ENCODE results near the gene PARN.
A peak's percentile ranks its signal among the peaks of the same experiment; 100 is the strongest.
"Not testable (repeated sequence)": the region's sequence is repeated elsewhere in the genome, so short reads cannot be mapped to it uniquely, and the experiment has no call there.

PARN gene

GRCh38 chr16:14428043-14428442 lies 202.0 kb downstream of the PARN start:
- DNase-seq = no peak

GRCh38 chr16:14427371-14427948 lies 202.6 kb downstream of the PARN start:
- DNase-seq = no peak

- no peak for DNase-seq
Observed at GRCh38 chr16:14424595-14424994, 205.5 kb downstream of the PARN start.

DNA sequence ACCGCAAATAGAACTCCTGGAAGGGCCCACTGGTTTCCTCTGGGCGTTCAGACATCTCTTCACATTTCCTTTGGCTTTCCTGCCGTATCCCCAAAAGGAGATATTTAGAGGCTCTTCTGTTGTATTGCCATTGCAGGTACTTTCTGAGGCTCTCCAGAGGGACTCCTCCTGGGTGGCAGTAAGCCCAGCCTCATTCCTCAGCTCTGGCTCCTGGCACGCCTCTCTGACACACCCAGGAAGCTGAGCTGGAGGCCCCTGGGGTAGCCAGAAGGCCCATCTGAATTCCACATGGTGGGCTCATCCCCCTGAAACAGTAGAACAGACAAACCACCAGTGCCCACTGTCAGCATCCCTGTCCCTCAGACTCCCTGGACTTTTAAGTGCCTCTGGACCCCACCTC lies 206.7 kb downstream of the PARN start:
- DNase-seq = no peak

DNA sequence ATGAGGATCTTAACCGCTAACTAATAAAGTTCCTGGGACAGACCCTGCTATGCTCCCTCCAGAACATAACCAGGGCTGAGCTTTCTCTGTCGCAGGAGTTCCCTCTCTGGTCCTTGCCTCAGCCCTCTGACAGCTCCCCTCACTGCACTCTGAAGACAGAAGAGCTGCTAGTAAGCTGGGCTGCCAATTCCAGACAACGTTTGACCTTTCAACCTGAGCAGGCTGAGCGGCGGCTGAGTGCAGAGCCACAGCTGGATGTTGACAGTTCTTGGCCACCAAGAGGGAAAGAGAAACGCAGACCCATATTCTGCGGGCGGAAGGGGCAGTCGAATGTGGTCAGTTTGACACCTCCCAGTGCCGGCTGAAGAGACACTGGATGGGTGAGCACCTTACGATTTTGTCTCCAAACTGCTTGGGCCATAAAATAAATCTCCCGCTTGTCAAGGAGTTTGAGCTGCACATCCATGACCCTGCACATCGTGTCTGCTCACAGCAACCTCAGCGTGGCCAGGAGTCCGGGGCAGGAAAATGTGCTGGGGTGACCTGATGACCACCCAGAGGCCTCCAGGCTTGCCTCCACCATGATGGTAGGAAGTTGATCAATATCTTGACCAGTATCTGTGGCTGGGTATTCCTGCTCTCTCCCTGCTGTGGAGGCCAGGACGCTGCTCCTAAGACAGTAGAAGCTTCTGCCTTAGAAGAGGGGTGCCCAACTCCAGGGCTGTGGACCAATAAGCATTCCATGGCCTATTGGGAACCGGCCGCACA lies 209.2 kb downstream of the PARN start:
- DNase-seq = no peak

GRCh38 chr16:14420243-14420642 lies 209.8 kb downstream of the PARN start:
- DNase-seq = not testable (repeated sequence)

- DNase-seq = no peak
Observed at GRCh38 chr16:14419817-14420216, 210.2 kb downstream of the PARN start.

- no peak for DNase-seq
Observed at GRCh38 chr16:14418795-14419225, 211.2 kb downstream of the PARN start.

DNA sequence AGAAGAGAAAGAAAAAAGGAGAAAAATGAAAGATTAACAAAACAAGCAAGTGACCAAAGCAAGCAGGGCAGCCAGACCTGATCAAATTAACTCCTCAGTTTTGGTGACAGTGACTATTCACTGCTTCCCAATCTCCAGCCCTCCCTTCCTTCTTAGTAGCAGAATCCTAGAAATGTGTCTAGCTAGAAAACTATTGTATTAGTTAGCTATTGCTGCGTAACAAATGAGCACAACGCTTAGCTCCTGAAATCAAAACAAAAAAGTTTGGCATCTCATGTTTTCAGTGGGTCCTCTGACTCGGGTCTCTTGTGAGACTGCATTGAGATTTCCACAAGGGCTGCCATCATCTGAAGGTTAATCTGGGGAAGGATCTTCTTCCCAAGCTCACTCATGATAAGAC lies 213.9 kb downstream of the PARN start:
- no peak for DNase-seq

- DNase-seq = no peak
Observed at GRCh38 chr16:14415291-14415690, 214.8 kb downstream of the PARN start.

DNA sequence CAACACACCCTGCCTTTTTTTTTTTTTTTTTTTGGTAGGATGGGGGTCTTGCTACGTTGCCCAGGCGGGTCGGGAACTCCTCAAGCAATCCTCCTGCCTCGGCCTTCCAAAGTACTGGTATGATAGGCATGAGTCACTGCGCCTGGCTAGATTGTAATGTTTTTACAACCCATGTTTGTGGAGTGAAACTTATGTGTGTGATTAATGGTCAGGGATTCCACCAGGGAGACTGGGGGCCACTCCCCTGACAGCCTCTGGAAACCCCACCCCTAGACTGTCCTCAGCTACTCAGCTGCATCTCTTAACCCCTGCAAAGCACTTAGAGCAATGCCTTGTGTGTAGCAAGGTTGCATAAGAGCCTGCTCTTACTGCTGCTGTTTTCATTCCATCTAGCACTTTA lies 220.5 kb downstream of the PARN start:
- DNase-seq = no peak

GRCh38 chr16:14407786-14408399 lies 222.2 kb downstream of the PARN start:
- DNase-seq = no peak

DNA sequence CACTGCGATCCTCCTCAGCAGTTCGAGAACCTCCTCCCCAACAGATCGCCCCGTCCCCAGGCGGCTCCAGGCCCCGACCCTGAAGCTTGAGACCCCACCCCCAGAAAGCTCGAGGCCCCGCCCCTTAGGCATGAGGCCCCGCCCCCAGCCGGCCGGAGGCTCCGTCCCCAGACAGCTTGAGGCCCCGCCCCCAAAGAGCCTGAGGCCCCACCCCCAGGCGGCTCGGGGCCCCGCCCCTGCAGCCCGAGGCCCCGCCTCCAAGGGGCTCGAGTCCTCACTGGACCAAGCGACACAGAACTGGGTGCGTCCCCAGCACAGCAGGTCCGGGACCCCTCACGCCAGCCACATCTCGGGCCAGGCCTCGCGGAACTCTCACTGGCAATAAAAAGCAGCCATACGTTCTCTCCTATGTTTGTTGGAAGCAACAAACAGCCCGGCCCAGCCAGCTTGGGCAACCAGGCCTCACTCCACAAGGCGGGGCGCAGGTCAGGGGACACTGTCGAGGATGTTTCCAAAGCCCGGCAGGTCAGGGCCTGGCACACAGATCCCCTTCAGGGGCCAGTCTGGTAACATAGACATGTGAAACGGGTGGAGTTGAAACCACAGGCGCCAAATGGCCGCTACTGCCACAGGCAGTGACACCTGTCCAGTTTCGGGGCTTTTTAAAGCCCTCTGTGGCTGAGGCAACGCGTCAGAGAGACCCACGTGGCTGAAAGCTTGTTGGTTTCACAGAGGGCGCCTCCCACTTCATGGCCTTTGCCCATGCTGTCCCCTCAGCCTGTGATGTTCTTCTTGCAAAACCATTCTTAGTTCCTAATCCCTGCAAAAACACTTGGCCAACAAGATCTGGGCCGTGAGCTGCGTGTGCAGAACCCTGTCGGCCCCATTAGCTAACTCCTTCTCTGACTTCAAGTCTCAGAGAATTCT lies 224.2 kb downstream of the PARN start:
- peak; percentile 21 for DNase-seq

DNA sequence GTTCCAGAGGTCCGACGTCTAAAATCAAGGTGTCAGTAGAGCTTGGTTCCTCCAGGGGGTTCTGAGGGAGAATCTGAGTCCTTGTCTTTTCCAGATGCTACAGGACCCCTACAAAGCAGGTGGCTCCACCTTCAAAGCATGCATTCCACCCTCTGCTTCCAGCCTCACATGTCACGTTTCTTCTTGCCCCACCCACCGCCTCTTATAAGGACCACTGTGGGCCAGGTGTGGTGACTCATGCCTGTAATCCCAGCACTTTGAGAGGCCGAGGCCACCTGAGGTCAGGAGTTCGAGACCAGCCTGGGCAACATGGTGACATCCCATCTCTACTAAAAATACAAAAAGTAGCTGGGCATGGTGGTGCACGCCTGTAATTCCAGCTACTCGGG lies 227.1 kb downstream of the PARN start:
- DNase-seq = not testable (repeated sequence)

DNA sequence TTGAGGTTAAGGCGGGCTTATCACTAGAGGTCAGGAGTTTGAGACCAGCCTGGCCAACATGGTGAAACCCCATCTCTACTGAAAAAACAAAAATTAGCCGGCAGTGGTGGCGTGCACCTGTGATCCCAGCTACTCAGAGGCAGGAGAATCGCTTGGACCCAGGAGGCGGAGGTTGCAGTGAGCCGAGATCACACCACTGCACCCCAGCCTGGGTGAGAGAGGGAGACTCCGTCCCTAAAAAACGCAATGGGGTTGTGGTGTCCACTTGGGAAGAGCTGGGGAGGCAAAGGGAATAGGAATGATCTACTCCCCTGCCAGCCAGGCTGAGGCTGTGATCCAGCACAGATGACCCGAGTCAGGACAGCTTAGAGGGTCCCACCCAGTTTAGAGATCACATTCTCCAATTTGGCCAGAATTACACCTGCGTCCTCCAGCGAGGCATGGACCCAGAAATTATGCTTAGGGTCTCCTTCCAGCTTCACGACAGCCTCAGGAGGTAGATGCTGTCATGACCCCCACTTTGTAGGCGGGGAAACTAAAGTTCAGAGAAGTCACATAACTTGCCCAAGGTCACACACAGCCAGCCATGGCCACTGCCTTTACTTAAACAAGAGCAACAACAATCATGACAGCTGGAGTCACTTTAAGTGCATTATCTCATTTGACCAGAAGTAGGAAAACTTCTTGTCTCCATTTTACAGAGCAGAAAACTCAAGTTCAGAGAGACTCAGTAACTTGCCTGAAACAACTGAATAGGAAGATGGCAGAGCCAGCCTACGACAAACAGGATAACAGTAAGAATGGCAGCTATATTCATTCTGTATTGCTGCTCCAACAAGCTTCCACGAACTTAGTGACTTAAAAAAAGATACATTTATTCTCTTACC lies 227.7 kb downstream of the PARN start:
- DNase-seq = not testable (repeated sequence)

DNA sequence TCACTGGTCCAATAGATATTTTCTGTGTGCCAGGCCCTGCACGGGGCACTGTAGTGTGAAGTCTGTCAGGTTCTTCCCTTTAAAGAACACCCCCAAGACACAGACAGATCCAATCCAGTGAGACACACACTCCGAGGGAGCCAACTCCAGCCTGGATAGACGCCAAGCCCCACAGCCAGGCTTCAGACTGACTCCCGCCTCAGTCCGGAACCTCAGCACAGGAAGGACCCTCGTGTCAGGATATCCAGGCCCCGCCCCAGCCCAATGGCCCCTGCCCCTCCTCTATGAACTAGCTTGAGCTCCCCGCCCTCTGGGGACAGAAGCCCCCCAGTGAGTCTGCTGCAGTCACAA lies 228.4 kb downstream of the PARN start:
- not testable (repeated sequence) for DNase-seq

DNA sequence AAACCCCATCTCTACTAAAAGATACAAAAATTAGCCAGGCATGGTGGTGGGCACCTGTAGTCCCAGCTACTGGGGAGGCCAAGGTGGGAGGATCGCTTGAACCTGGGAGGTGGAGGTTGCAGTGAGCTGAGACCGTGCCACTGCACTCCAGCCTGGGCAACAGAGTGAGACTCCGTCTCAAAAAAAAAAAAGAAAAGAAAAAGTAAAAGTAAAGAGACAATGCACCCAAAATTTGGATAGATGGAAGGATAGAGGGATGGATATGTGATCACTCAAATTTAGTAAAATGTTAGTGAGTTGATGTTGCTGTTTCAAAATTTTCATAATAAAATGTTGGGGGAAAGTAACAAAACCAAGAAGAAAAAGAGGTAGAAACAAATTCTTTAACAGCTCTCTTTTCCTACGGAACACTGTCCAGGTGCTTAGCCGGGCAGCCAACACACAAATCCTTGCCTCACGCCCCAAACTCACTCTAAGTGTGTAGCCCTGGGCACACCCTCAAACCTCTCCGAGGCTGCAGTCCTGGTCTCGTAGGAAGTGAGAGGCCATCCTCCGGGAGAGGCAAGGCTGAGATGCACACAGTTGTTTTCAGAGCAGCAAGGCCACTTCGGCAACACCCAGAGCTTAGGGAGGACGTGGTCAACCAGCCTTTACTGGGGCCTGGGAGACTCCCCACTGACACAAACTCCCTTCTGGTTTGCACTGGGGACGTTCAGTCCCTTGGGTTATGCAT lies 228.9 kb downstream of the PARN start:
- DNase-seq = not testable (repeated sequence)

- no peak for DNase-seq
Observed at GRCh38 chr16:14400285-14400977, 229.6 kb downstream of the PARN start.

DNA sequence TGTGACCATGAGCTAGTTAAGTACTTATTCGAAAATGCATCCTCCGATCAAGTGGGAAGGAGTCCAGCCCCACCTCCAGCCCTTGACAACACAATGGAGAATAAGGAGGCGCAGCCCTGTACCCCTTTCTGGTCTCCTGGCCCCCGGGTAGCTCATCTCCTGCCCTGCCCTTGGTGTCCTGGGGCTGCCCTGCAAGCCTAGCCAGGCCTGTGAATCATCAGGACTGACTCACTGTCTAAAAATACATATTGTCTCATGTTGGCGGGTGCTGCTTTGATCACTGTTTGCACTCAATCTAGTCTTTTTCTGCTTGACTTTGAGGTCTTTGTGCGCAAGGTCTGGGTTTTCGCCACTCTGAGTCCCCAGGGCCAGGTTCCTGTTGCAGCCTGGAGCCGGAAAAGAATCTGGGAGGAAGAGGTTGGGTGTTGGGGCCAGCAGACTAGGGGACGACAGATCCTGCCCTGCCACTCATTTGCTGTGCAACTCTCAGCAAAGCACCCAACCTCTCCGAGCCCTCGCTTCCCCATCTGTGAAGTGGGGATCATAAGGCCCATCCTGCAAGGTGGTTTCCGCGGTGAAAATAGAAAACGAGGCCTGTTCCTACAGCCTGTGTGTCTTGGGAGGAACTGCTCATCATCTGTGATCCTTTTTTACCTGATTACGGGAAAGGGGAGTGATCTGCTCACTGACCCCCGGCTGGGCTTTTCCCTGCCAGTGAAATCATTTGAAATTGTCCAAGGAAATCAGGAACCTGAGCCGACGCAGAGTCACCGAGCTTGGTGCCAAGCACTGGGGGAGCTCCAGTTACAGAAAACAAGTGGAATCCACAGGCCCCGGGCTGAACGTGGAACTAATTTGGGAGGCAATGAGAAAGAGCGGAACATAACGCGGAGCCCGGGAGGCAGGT lies 230.4 kb downstream of the PARN start:
- no peak for DNase-seq
